NT2/D1 (cell line): ENCODE data around the gene SLC26A3.

ENCODE experiments used
- SUZ12 ChIP-seq: IDR thresholded peaks from 2 replicates; pipeline ENCODE4 v1.6.1; 2011; ENCODE audit not compliant: insufficient read length, insufficient read depth; ENCODE audit errors: extremely low read depth
- YY1 ChIP-seq: IDR thresholded peaks from 2 replicates; pipeline ENCODE4 v1.6.1; 2011; ENCODE audit not compliant: insufficient read length, insufficient read depth
- ZNF274 ChIP-seq: IDR thresholded peaks from 2 replicates; pipeline ENCODE4 v1.6.1; 2011; ENCODE audit warnings: mild to moderate bottlenecking, low read depth, low read length

GRCh38 chr7:107758667-107759066 is 44.4 kb downstream of the SLC26A3 start:
- TF ChIP-seq YY1 (no peak), ZNF274 (no peak), SUZ12 (no peak)
